HCT116 (cell line): Measurements from ENCODE around the gene PRKACA. TPM values are rescaled to one million over a fixed set of nuclear protein-coding genes. Genes with fewer than 3 reads are reported as not detected.

Experiments
- ATAC-seq: fragments of 200-7000 bp; cut with Tn5 transposase; 2 replicates; pipeline ENCODE4 v1.9.1; 2020; ENCODE audit warnings: mild to moderate bottlenecking, moderate library complexity
- BruUV-seq: library from RNA; stranded (reverse); fragments of 400-500 nt; replicated peaks from 2 replicates; lab custom pipeline; 2021; lab: Mats Ljungman, UMichigan
- CTCF ChIA-PET: fragments of 300-600 bp; sonication (Branson Sonifier 250); formaldehyde crosslinking; loops from one replicate; lab custom pipeline; 2021; ENCODE audit warnings: antibody characterized with exemption; lab: Charles Lee
- POLR2A ChIA-PET: fragments of 300-600, 350-600 bp; sonication (Branson Sonifier 250); formaldehyde crosslinking; loops from one replicate; lab custom pipeline; 2021; ENCODE audit warnings: antibody characterized with exemption; lab: Charles Lee
- RAD21 ChIA-PET, 2 experiments: fragments of 300-600 bp; sonication (Branson Sonifier 250); formaldehyde crosslinking; loops; one replicate each; lab custom pipeline; 2023; ENCODE audit warnings: low total read pairs in 2 of 2; ENCODE audit not compliant: uncharacterized antibody in 2 of 2, unreplicated experiment in 2 of 2, low non-redundant PET in 1 of 2; lab: Charles Lee
- DNase-seq: peaks from one replicate; pipeline ENCODE4 v3.0.0-alpha.2; 2010; ENCODE audit warnings: low read depth, low spot score
- H2AFZ ChIP-seq: fragments of 200-600 bp; shearing (Covaris generic), sonication (generic); 2 replicates; pipeline ENCODE4 v1.6.1; 2017; ENCODE audit warnings: low read depth, mixed run types, mixed read lengths, antibody characterized with exemption, low read length; ENCODE audit not compliant: poor library complexity, severe bottlenecking
- H3K27ac ChIP-seq: 2 replicates; pipeline ENCODE4 v1.5.1; 2012; ENCODE audit warnings: low read depth, low read length
- H3K27me3 ChIP-seq: fragments of 200-600 bp; sonication (generic); 2 replicates; pipeline ENCODE4 v1.6.1; 2016; ENCODE audit warnings: mixed run types, low read length, mixed read lengths; ENCODE audit not compliant: insufficient read depth
- H3K36me3 ChIP-seq, 2 experiments: fragments of 200-500 bp in 1 of 2; fragments of 200-600 bp in 1 of 2; sonication (Bioruptor generic) in 1 of 2; sonication (generic) in 1 of 2; 2 replicates each; pipeline versions ENCODE4 v1.5.1 to v1.6.1; 2014 to 2016; ENCODE audit warnings: low read length in 2 of 2, inconsistent platforms in 1 of 2, mixed read lengths in 1 of 2, mixed run types in 1 of 2; ENCODE audit not compliant: insufficient read depth in 2 of 2, control insufficient read depth in 1 of 2
- H3K4me1 ChIP-seq, 2 experiments: fragments of 200-600 bp in 1 of 2; sonication (generic) in 1 of 2; 2 replicates each; pipeline versions ENCODE4 v1.5.1 to v1.6.1; 2012 to 2017; ENCODE audit warnings: low read length in 2 of 2, inconsistent platforms in 1 of 2, mild to moderate bottlenecking in 1 of 2, mixed read lengths in 1 of 2, mixed run types in 1 of 2, moderate library complexity in 1 of 2; ENCODE audit not compliant: insufficient read depth in 2 of 2, control insufficient read depth in 1 of 2
- H3K4me2 ChIP-seq: fragments of 200-600 bp; sonication (generic); 2 replicates; pipeline ENCODE4 v1.6.1; 2017; ENCODE audit warnings: mixed run types, low read length, mixed read lengths
- H3K4me3 ChIP-seq, 2 experiments: fragments of 200-600 bp in 1 of 2; sonication (generic) in 1 of 2; replicated peaks in 1 of 2; 2 replicates each; pipeline ENCODE4 v1.5.1; 2011 to 2016; ENCODE audit warnings: low read length in 2 of 2, control low read depth in 1 of 2, low read depth in 1 of 2, mild to moderate bottlenecking in 1 of 2, mixed read lengths in 1 of 2, mixed run types in 1 of 2
- H3K79me2 ChIP-seq: fragments of 200-600 bp; sonication (generic); 2 replicates; pipeline ENCODE4 v1.6.1; 2017; ENCODE audit warnings: mild to moderate bottlenecking, mixed run types, low read length, moderate library complexity, mixed read lengths; ENCODE audit not compliant: insufficient read depth
- H3K9ac ChIP-seq: fragments of 200-600 bp; sonication (generic); 2 replicates; pipeline ENCODE4 v1.6.1; 2016; ENCODE audit warnings: low read length, mixed read lengths
- H3K9me2 ChIP-seq: fragments of 200-600 bp; sonication (generic), shearing (Covaris generic); 2 replicates; pipeline ENCODE4 v1.6.1; 2017; ENCODE audit warnings: mixed run types, mild to moderate bottlenecking, moderate library complexity; ENCODE audit not compliant: insufficient read depth
- H3K9me3 ChIP-seq, 2 experiments: fragments of 200-500 bp in 1 of 2; fragments of 200-600 bp in 1 of 2; sonication (Bioruptor generic) in 1 of 2; sonication (generic) in 1 of 2; 2 replicates each; pipeline ENCODE4 v1.6.1; 2014 to 2017; ENCODE audit warnings: low read length in 2 of 2, mixed read lengths in 2 of 2, inconsistent platforms in 1 of 2, low read depth in 1 of 2, mild to moderate bottlenecking in 1 of 2, mixed run types in 1 of 2, moderate library complexity in 1 of 2; ENCODE audit not compliant: control insufficient read depth in 1 of 2, insufficient read depth in 1 of 2
- H4K20me1 ChIP-seq: fragments of 200-600 bp; sonication (generic), shearing (Covaris generic); 2 replicates; pipeline ENCODE4 v1.6.1; 2017; ENCODE audit warnings: mixed run types, mild to moderate bottlenecking, moderate library complexity; ENCODE audit not compliant: insufficient read depth
- ATF3 ChIP-seq: IDR thresholded peaks from 2 replicates; pipeline ENCODE4 v1.6.1; 2012
- CBX3 ChIP-seq: IDR thresholded peaks from 2 replicates; pipeline ENCODE4 v1.6.1; 2012; ENCODE audit warnings: low read depth
- CTCF ChIP-seq, 3 experiments: fragments of 200-600 bp in 1 of 3; sonication (generic) in 1 of 3; IDR thresholded peaks in 2 of 3; conservative IDR thresholded peaks in 1 of 3; 2 replicates each; pipeline ENCODE4 v1.5.1; 2012 to 2017; ENCODE audit warnings: low read depth in 2 of 3, low read length in 2 of 3, antibody characterized with exemption in 1 of 3, borderline replicate concordance in 1 of 3, control low read depth in 1 of 3, mild to moderate bottlenecking in 1 of 3, mixed read lengths in 1 of 3, mixed run types in 1 of 3, moderate library complexity in 1 of 3; ENCODE audit not compliant: insufficient read depth in 1 of 3
- ELF1 ChIP-seq: IDR thresholded peaks from 2 replicates; pipeline ENCODE4 v1.6.1; 2012; ENCODE audit warnings: low read depth, borderline replicate concordance
- EZH2phosphoT487 ChIP-seq: fragments of 200-600 bp; IDR thresholded peaks from 2 replicates; pipeline ENCODE4 v1.6.1; 2018; ENCODE audit warnings: antibody characterized with exemption, borderline replicate concordance
- JUND ChIP-seq: IDR thresholded peaks from 2 replicates; pipeline ENCODE4 v1.6.1; 2012
- MAX ChIP-seq: IDR thresholded peaks from 2 replicates; pipeline ENCODE4 v1.6.1; 2012
- POLR2A ChIP-seq: IDR thresholded peaks from 2 replicates; pipeline ENCODE4 v1.7.0; 2011; ENCODE audit warnings: borderline replicate concordance; ENCODE audit not compliant: insufficient read depth, insufficient read length; ENCODE audit errors: extremely low read depth
- POLR2AphosphoS5 ChIP-seq: IDR thresholded peaks from 2 replicates; pipeline ENCODE4 v1.6.1; 2011; ENCODE audit warnings: mild to moderate bottlenecking, low read depth, low read length, moderate library complexity
- RAD21 ChIP-seq: IDR thresholded peaks from 2 replicates; pipeline ENCODE4 v1.6.1; 2012; ENCODE audit warnings: low read depth, mild to moderate bottlenecking
- REST ChIP-seq: IDR thresholded peaks from 2 replicates; pipeline ENCODE4 v1.6.1; 2012; ENCODE audit warnings: low read depth
- SIN3A ChIP-seq: IDR thresholded peaks from 2 replicates; pipeline ENCODE4 v1.6.1; 2012; ENCODE audit warnings: low read depth
- SP1 ChIP-seq: IDR thresholded peaks from 2 replicates; pipeline ENCODE4 v1.6.1; 2012; ENCODE audit warnings: low read depth
- SRF ChIP-seq: IDR thresholded peaks from 2 replicates; pipeline ENCODE4 v1.6.1; 2012; ENCODE audit warnings: low read depth
- TCF7L2 ChIP-seq: IDR thresholded peaks from 2 replicates; pipeline ENCODE4 v1.7.0; 2011; ENCODE audit warnings: borderline replicate concordance, inconsistent platforms; ENCODE audit not compliant: insufficient read depth, insufficient read length; ENCODE audit errors: extremely low read depth
- ZBTB33 ChIP-seq: IDR thresholded peaks from 2 replicates; pipeline ENCODE4 v1.6.1; 2011; ENCODE audit warnings: mild to moderate bottlenecking, low read length, moderate library complexity; ENCODE audit not compliant: insufficient replicate concordance; ENCODE audit errors: extremely low read depth
- ZFX ChIP-seq: fragments of 450-650 bp; IDR thresholded peaks from 2 replicates; pipeline ENCODE4 v1.6.1; 2017
- ZNF274 ChIP-seq: fragments of 200-500 bp; sonication (Bioruptor generic); IDR thresholded peaks from 2 replicates; pipeline ENCODE4 v1.6.1; 2014; ENCODE audit warnings: mild to moderate bottlenecking, low read depth, low read length, inconsistent platforms
- intact Hi-C: fragments of 100-400 bp; cut with micrococcal nuclease; formaldehyde crosslinking; loops from 2 replicates; pipeline ENCODE4 v1.10.0; 2022
- total RNA-seq: library from RNA; stranded (reverse); gene quantifications from one replicate; pipeline ENCODE4 v1.2.1, GENCODE V29; 2021; ENCODE audit not compliant: unreplicated experiment

PRKACA gene
- total RNA-seq, 1 experiment from 2014 or later = 95.7 TPM

- no peak for TF ChIP-seq EZH2phosphoT487
- no peak for TF ChIP-seq RAD21
- no peak for TF ChIP-seq ZFX
- TF ChIP-seq POLR2AphosphoS5 = no peak
- TF ChIP-seq TCF7L2 = no peak
- TF ChIP-seq ELF1 = no peak
- no peak for TF ChIP-seq SIN3A
- TF ChIP-seq ZNF274 = no peak
- TF ChIP-seq REST = no peak
- TF ChIP-seq CBX3 = no peak
- TF ChIP-seq ATF3 = no peak
- no peak for TF ChIP-seq SP1
- TF ChIP-seq ZBTB33 = no peak
- no peak for TF ChIP-seq POLR2A
- no peak for TF ChIP-seq JUND
- no peak for TF ChIP-seq SRF
- no peak for TF ChIP-seq MAX
- no peak for TF ChIP-seq CTCF (IDR thresholded peaks at IDR 0.05 in 2 of 3, conservative IDR thresholded peaks at IDR 0.05 in 1 of 3; ENCODE audit: borderline replicate concordance in 1 of 3, insufficient read depth in 1 of 3, low read depth in 2 of 3, low read length in 2 of 3)
- CTCF ChIA-PET = no interaction called here
- Histone ChIP-seq H3K9me3 (no peaks in the 10 kb centered on the region), H2AFZ (no peak overlapping the region), H3K4me3 (no peak overlapping the region), H3K79me2 (peaks cover 19% of the 10 kb centered on the region), H3K9me2 (no peaks in the 10 kb centered on the region), H3K36me3 (peaks cover 9 to 27% of the 10 kb centered on the region in 2 experiments), H3K4me2 (no peak overlapping the region), H3K4me1 (no peaks in the 10 kb centered on the region), H3K9ac (no peak overlapping the region), H3K27me3 (no peaks in the 10 kb centered on the region), H4K20me1 (no peaks in the 10 kb centered on the region), H3K27ac (no peak overlapping the region; the same call in 1 of the 2 replicates)
- DNase-seq (no peak), ATAC-seq (no peak)
- intact Hi-C loops = no loop called here
- RAD21 ChIA-PET = no interaction called here
- BruUV-seq = no TSS peak
- POLR2A ChIA-PET = no interaction called here
Measured at GRCh38 chr19:14127176-14127575, 9.6 kb upstream of the PRKACA start.
